Testis (tissue), 3 donors: Measurements from ENCODE around the gene BCORL1. TPM values are rescaled to one million over a fixed set of nuclear protein-coding genes. Genes with fewer than 3 reads are reported as not detected.

Source experiments
- DNase-seq: peaks from one replicate; pipeline ENCODE4 v3.0.0-alpha.2; 2019
- H3K27ac ChIP-seq, 2 donors: fragments of 200-600 bp; sonication (generic); one replicate each; pipeline ENCODE4 v1.5.1; 2019
- H3K27me3 ChIP-seq: fragments of 200-600 bp; sonication (generic); one replicate; pipeline ENCODE4 v1.5.1; 2019
- H3K36me3 ChIP-seq: fragments of 200-600 bp; sonication (generic); one replicate; pipeline ENCODE4 v1.5.1; 2017; ENCODE audit warnings: low read depth; ENCODE audit errors: missing control alignments
- H3K4me1 ChIP-seq: fragments of 200-600 bp; sonication (generic); one replicate; pipeline ENCODE4 v1.5.1; 2019
- H3K4me3 ChIP-seq, 2 donors: fragments of 200-600 bp; sonication (generic); one replicate each; pipeline ENCODE4 v1.5.1; 2017 to 2019
- H3K9me3 ChIP-seq: fragments of 200-600 bp; sonication (generic); one replicate; pipeline ENCODE4 v1.5.1; 2017
- POLR2A ChIP-seq: fragments of 450-650 bp; IDR thresholded peaks from one replicate; pipeline ENCODE4 v1.6.1; 2017; ENCODE audit warnings: antibody characterized with exemption, mild to moderate bottlenecking, moderate library complexity
- WGBS, 2 donors: methylation state at CpG; one replicate each; pipeline ENCODE4 v1.1.5; 2018; 5-methylcytosine and 5-hydroxymethylcytosine counted together
- intact Hi-C: fragments of 100-400 bp; cut with DNase I; formaldehyde crosslinking; loops from one replicate; pipeline ENCODE4 v1.15.1; 2023; ENCODE audit warnings: low total_unique reads
- polyA plus RNA-seq: library from polyadenylated mRNA; stranded (reverse); fragments of 350-450 nt; fragmentation: Illumina TruSeq; extraction: RNeasy Lipid Tissue Mini Kit (QIAGEN cat#74804); gene quantifications from one replicate; pipeline ENCODE4 v1.2.3, GENCODE V29; 2014; ENCODE audit warnings: low read depth, low replicate concordance; ENCODE audit not compliant: insufficient read depth
- total RNA-seq, 2 donors: library from RNA; depleted of rRNA; stranded (reverse); fragments of >200 nt; gene quantifications; one replicate each; pipeline ENCODE4 v1.2.3, GENCODE V29; 2016
- TF ChIP-seq, protein P1 (sequence below), 3 experiments: fragments of 450-650 bp in 2 of 3; fragments of 200-600 bp in 1 of 3; sonication (generic) in 1 of 3; IDR thresholded peaks; one replicate each; pipeline ENCODE4 v1.5.1; 2016 to 2019; ENCODE audit warnings: antibody characterized with exemption in 3 of 3, mild to moderate bottlenecking in 2 of 3, moderate library complexity in 1 of 3

Gene BCORL1
- total and polyA plus RNA-seq, 3 donors from 2014 or later, result 27.7 to 33.1 (median 32.3) TPM

DNA sequence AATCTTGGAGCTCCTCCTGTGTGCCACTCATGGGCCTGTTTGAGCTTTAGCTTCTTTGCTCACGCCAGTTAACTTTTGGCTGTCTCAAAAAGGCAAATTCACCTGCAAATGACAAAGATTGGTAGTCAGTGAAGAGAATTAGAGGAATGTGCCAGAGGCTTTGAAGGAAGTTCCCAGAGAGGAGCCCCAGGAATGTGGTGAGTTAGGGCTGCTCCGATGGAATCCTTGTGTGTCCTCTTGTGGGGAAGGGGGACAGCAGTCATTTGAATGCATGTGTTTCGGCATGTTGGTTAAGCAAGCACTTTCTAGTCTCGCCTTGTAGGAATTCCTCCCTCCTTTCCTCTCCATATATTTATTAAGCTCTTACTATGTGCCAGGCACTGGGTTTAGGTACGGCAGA, 65.0 kb downstream of the BCORL1 start:
- Histone ChIP-seq H3K27ac (no peak overlapping the region), H3K27me3 (no peaks in the 10 kb centered on the region), H3K9me3 (no peaks in the 10 kb centered on the region), H3K4me1 (no peaks in the 10 kb centered on the region), H3K36me3 (no peaks in the 10 kb centered on the region), H3K4me3 (no peak overlapping the region)
- DNase-seq, result no peak
- intact Hi-C loops, result no loop called here
- 92 to 97% methylated on average over 2 to 5 of the region's 5 CpGs for whole genome bisulfite sequencing, 2 donors
- TF ChIP-seq, protein P1, sequence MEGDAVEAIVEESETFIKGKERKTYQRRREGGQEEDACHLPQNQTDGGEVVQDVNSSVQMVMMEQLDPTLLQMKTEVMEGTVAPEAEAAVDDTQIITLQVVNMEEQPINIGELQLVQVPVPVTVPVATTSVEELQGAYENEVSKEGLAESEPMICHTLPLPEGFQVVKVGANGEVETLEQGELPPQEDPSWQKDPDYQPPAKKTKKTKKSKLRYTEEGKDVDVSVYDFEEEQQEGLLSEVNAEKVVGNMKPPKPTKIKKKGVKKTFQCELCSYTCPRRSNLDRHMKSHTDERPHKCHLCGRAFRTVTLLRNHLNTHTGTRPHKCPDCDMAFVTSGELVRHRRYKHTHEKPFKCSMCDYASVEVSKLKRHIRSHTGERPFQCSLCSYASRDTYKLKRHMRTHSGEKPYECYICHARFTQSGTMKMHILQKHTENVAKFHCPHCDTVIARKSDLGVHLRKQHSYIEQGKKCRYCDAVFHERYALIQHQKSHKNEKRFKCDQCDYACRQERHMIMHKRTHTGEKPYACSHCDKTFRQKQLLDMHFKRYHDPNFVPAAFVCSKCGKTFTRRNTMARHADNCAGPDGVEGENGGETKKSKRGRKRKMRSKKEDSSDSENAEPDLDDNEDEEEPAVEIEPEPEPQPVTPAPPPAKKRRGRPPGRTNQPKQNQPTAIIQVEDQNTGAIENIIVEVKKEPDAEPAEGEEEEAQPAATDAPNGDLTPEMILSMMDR (IDR thresholded peaks at IDR 0.05), result no peak
- TF ChIP-seq POLR2A, result no peak

DNA sequence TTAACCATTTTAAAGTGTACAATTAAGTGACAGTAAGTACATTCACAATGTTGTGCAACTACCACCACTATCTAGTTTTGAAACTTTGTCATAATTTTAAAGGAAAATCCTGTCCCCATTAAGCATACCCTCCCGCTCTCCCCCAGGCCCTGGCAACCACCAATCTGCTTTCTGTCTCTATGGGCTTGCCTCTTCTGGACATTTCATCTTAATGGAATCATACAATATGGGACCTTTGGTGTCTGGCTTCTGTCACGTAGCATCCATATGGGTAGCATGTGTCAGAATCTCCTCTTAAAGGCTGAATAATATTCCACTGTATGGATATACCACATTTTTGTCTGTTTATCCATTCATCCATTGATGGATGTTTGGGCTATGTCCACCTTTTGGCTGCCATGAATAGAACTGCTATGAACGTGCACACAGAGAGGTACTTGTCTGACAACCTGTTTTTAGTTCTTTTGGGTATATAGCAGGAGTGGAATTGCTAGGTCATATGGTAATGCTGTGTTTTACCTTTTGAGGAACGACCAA, 66.3 kb downstream of the BCORL1 start:
- intact Hi-C loops, result no loop called here
- Histone ChIP-seq H3K4me3 (no peak overlapping the region), H3K27me3 (no peaks in the 10 kb centered on the region), H3K4me1 (no peaks in the 10 kb centered on the region), H3K9me3 (no peaks in the 10 kb centered on the region), H3K27ac (no peak overlapping the region), H3K36me3 (no peaks in the 10 kb centered on the region)
- WGBS, 2 donors, result 89 to 94% methylated on average over 4 of the region's 4 CpGs
- TF ChIP-seq, protein P1 (IDR thresholded peaks at IDR 0.05), result no peak
- TF ChIP-seq POLR2A, result no peak
- DNase-seq, result no peak

DNA sequence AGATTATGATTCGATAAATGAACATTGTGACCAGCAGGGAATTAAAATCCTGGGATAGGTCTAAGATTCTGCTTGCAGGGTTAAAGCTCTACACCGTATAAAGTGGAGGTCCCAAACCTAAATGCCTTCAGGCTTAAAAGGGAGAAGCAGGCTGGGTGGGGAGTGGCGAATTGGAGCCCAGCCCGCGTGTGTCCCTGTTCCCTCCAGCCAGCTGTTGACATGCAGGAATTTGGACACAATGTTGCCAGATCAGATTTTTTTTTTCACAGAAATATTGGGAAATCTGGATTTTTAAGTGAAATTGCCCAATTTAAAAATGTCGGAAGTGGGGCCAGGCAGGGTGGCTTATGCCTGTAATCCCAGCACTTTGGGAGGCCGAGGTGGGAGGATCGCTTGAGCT, 67.4 kb downstream of the BCORL1 start:
- intact Hi-C loops, result no loop called here
- DNase-seq, result no peak
- Histone ChIP-seq H3K9me3 (no peaks in the 10 kb centered on the region), H3K27me3 (no peaks in the 10 kb centered on the region), H3K27ac (no peak overlapping the region), H3K36me3 (no peaks in the 10 kb centered on the region), H3K4me3 (no peak overlapping the region), H3K4me1 (no peaks in the 10 kb centered on the region)
- WGBS, 2 donors, result 76 to 88% methylated on average over 8 of the region's 8 CpGs
- TF ChIP-seq, protein P1 (IDR thresholded peaks at IDR 0.05), result no peak
- no peak for TF ChIP-seq POLR2A

DNA sequence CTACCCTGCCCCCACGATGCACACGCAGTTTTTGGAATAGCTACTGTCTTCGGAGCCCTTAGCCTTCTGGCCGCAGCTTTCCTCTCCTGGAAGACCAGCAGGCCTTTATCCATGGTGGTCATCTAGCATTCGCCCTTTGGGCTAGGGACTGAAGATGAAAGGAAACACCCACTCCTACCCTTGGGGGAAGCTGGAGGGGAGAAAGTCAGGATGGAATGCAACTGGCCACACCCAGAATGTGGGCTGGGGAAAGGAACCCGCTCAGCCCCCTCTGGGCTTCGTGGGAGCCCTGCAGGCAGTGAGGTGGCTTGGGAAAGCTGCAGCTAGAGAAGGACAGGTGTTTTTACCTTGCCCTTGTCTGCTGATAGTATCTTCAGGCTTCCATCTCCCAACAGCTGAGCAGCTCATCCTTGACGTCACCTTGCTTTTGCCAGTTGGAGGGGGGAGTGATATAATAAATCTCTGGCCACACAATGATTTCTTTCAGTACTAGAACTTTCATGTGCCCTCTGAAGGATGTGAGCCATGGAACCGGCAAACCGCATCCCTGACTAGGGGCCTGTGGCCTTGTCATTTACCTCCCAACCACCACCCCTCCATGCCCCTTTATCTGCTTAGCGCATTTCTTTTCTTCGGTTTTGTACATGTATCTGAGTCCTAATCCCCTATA, 68.9 kb downstream of the BCORL1 start:
- Histone ChIP-seq H3K4me3 (no peak overlapping the region), H3K9me3 (no peaks in the 10 kb centered on the region), H3K36me3 (no peaks in the 10 kb centered on the region), H3K4me1 (no peaks in the 10 kb centered on the region), H3K27me3 (no peaks in the 10 kb centered on the region), H3K27ac (no peak overlapping the region)
- intact Hi-C loops, result no loop called here
- no peak for DNase-seq
- WGBS, 2 donors, result 77 to 82% methylated on average over 11 to 12 of the region's 12 CpGs
- no peak for TF ChIP-seq POLR2A

DNA sequence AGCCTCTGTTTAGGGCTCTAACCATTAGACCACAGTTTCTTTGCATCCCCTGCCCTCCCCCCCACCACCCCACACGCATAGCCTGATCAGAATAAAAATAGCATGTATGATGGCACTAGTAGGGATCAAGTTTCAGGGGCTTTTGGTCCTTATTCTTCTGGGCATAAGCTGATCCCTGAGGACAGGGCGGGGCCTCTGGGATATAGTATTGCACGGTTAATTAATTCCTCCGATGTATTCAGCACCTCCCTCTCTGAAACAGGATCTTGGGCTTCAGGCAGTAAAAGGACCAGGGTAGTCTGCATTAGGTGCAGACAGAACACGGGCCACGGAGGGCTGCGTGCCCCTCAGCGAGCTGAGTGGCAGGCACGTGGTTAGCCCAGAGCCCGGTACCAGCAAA, 70.8 kb downstream of the BCORL1 start:
- intact Hi-C loops, result no loop called here
- no peaks in the 10 kb centered on the region for H3K4me1 ChIP-seq
- TF ChIP-seq POLR2A, result no peak
- TF ChIP-seq, protein P1 (IDR thresholded peaks at IDR 0.05), result no peak
- no peaks in the 10 kb centered on the region for H3K36me3 ChIP-seq
- no peak for DNase-seq
- H3K27ac ChIP-seq, result no peak overlapping the region
- H3K27me3 ChIP-seq, result no peaks in the 10 kb centered on the region
- H3K9me3 ChIP-seq, result no peaks in the 10 kb centered on the region
- H3K4me3 ChIP-seq, result no peak overlapping the region
- WGBS, 2 donors, result 91 to 96% methylated on average over 9 to 10 of the region's 10 CpGs
